ENCODE data around the gene KANSL1. TPM values are rescaled to one million over a fixed set of nuclear protein-coding genes. Genes with fewer than 3 reads are reported as not detected.

The KANSL1 gene
- total and polyA plus RNA-seq, 2 donors (not counting 1 experiment from before 2014, with no cell fraction given) = 36.8 to 233 TPM

GRCh38 chr17:45990886-45991285 is 202.3 kb downstream of the KANSL1 start:
- CTCF ChIA-PET = interaction anchor here (0.7 to 1.3 kb wide), 4 partner anchors 11 to 1374 kb away, joined by 4 to 5 read pairs (median 4); no protein-coding TSS in a partner anchor
- no peak overlapping the region for H3K4me3 Mint-ChIP-seq
- Histone ChIP-seq H3K36me3 (replicated peaks in 1 of 2; ENCODE audit: control extremely low read depth in 1 of 2, control insufficient read depth in 1 of 2, extremely low read depth in 1 of 2, insufficient read depth in 2 of 2, low read length in 1 of 2) (no peaks in the 10 kb centered on the region), H3K4me3 (ENCODE audit: control extremely low read depth in 1 of 5, extremely low read depth in 1 of 5, insufficient read depth in 1 of 5, low read depth in 2 of 5, low read length in 4 of 5) (no peak overlapping the region), H3K9me3 (ENCODE audit: control extremely low read depth in 1 of 3, control insufficient read depth in 2 of 3, insufficient read depth in 1 of 3, low read length in 2 of 3) (no peaks in the 10 kb centered on the region), H3K79me2 (ENCODE audit: control insufficient read depth, insufficient read depth, low read length) (no peaks in the 10 kb centered on the region), H3K4me2 (replicated peaks; ENCODE audit: low read depth, low read length, poor library complexity, severe bottlenecking) (no peak overlapping the region), H4K20me1 (ENCODE audit: control insufficient read depth, insufficient read depth, low read length, poor library complexity, severe bottlenecking) (no peaks in the 10 kb centered on the region), H2AFZ (ENCODE audit: insufficient read depth, low read depth, low read length, poor library complexity, severe bottlenecking) (no peak overlapping the region), H3K27ac (ENCODE audit: low read length in 2 of 2) (no peak overlapping the region), H3K27me3 (replicated peaks in 1 of 4; ENCODE audit: control extremely low read depth in 1 of 4, control insufficient read depth in 3 of 4, insufficient read depth in 4 of 4, low read length in 3 of 4) (no peaks in the 10 kb centered on the region), H3K4me1 (ENCODE audit: control insufficient read depth in 2 of 2, insufficient read depth in 2 of 2, low read length in 2 of 2) (no peaks in the 10 kb centered on the region), H3K9ac (ENCODE audit: low read length) (no peak overlapping the region)
- no peak overlapping the region for H3K27ac Mint-ChIP-seq
- no peaks in the 10 kb centered on the region for H3K4me1 Mint-ChIP-seq
- no peak for TF ChIP-seq CTCF (IDR thresholded peaks at IDR 0.05)
- TF ChIP-seq EZH2 (IDR thresholded peaks at IDR 0.05; ENCODE audit: borderline replicate concordance, insufficient read depth, low read depth, low read length, poor library complexity, severe bottlenecking) = no peak
- POLR2A ChIA-PET = no interaction called here
- intact Hi-C loops (cut with micrococcal nuclease) = no loop called here
- ATAC-seq (ENCODE audit: low read depth) = no peak
- no peaks in the 10 kb centered on the region for H3K9me3 Mint-ChIP-seq (ENCODE audit: insufficient read depth)
- WGBS (ENCODE audit: insufficient coverage) = 100% methylated on average over 3 of the region's 6 CpGs
- no peaks in the 10 kb centered on the region for H3K27me3 Mint-ChIP-seq
- DNase-seq = no peak

GRCh38 chr17:45989759-45990158 is 203.5 kb downstream of the KANSL1 start:
- Mint-ChIP-seq H3K27ac (no peak overlapping the region), H3K4me1 (no peaks in the 10 kb centered on the region), H3K9me3 (ENCODE audit: insufficient read depth) (no peaks in the 10 kb centered on the region), H3K27me3 (no peaks in the 10 kb centered on the region), H3K4me3 (no peak overlapping the region)
- no peak for DNase-seq
- intact Hi-C loops (cut with micrococcal nuclease) = no loop called here
- no peaks in the 10 kb centered on the region for H3K36me3 ChIP-seq (replicated peaks in 1 of 2; ENCODE audit: control extremely low read depth in 1 of 2, control insufficient read depth in 1 of 2, extremely low read depth in 1 of 2, insufficient read depth in 2 of 2, low read length in 1 of 2)
- POLR2A ChIA-PET = no interaction called here
- no peak overlapping the region for H3K4me3 ChIP-seq (ENCODE audit: control extremely low read depth in 1 of 5, extremely low read depth in 1 of 5, insufficient read depth in 1 of 5, low read depth in 2 of 5, low read length in 4 of 5)
- H3K27ac ChIP-seq (ENCODE audit: low read length in 2 of 2) = no peak overlapping the region
- no CpG with 5 or more reads among the region's 3 CpGs for WGBS (ENCODE audit: insufficient coverage)
- H2AFZ ChIP-seq (ENCODE audit: insufficient read depth, low read depth, low read length, poor library complexity, severe bottlenecking) = no peak overlapping the region
- no peak overlapping the region for H3K9ac ChIP-seq (ENCODE audit: low read length)
- H4K20me1 ChIP-seq (ENCODE audit: control insufficient read depth, insufficient read depth, low read length, poor library complexity, severe bottlenecking) = no peaks in the 10 kb centered on the region
- no peak for TF ChIP-seq CTCF (IDR thresholded peaks at IDR 0.05)
- no peak for TF ChIP-seq EZH2 (IDR thresholded peaks at IDR 0.05; ENCODE audit: borderline replicate concordance, insufficient read depth, low read depth, low read length, poor library complexity, severe bottlenecking)
- no peak overlapping the region for H3K4me2 ChIP-seq (replicated peaks; ENCODE audit: low read depth, low read length, poor library complexity, severe bottlenecking)
- CTCF ChIA-PET = interaction anchor here (1.2 to 1.3 kb wide), 2 partner anchors 12 to 223 kb away, joined by 4 read pairs; no protein-coding TSS in a partner anchor
- no peaks in the 10 kb centered on the region for H3K9me3 ChIP-seq (ENCODE audit: control extremely low read depth in 1 of 3, control insufficient read depth in 2 of 3, insufficient read depth in 1 of 3, low read length in 2 of 3)
- H3K27me3 ChIP-seq (replicated peaks in 1 of 4; ENCODE audit: control extremely low read depth in 1 of 4, control insufficient read depth in 3 of 4, insufficient read depth in 4 of 4, low read length in 3 of 4) = no peaks in the 10 kb centered on the region
- no peak for ATAC-seq (ENCODE audit: low read depth)
- no peaks in the 10 kb centered on the region for H3K79me2 ChIP-seq (ENCODE audit: control insufficient read depth, insufficient read depth, low read length)
- no peaks in the 10 kb centered on the region for H3K4me1 ChIP-seq (ENCODE audit: control insufficient read depth in 2 of 2, insufficient read depth in 2 of 2, low read length in 2 of 2)
